EH (cell line): ENCODE data around the gene ADGRF1.
A peak's percentile ranks its signal among the peaks of the same experiment; 100 is the strongest.
"Not testable (repeated sequence)": the region's sequence is repeated elsewhere in the genome, so short reads cannot be mapped to it uniquely, and the experiment has no call there.

Source experiments
- DNase-seq: peaks from one replicate; pipeline ENCODE4 v3.0.0-alpha.2; 2015; ENCODE audit warnings: low read depth

ADGRF1 gene

GRCh38 chr6:47042275-47042791, at the start of gene ADGRF1:
TSS of gene ADGRF1 (minus strand) at chr6:47042332. CDS start at chr6:47029061, 13,271 bp downstream.
- DNase-seq: no peak

GRCh38 chr6:47090881-47091280, 48.7 kb upstream of the ADGRF1 start:
- DNase-seq: no peak

DNA sequence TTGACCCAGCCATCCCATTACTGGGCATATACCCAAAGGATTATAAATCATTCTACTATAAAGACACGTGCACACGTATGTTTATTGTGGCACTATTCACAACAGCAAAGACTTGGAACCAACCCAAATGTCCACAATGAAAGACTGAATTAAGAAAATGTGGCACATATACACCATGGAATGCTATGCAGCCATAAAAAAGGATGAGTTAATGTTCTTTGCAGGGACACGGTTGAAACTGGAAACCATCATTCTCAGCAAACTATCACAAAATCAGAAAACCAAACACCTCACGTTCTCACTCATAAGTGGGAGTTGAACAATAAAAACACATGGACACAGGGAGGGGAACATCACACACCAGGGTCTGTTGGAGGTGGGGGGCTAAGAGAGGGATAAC, 47.3 kb upstream of the ADGRF1 start:
- DNase-seq: not testable (repeated sequence)

DNA sequence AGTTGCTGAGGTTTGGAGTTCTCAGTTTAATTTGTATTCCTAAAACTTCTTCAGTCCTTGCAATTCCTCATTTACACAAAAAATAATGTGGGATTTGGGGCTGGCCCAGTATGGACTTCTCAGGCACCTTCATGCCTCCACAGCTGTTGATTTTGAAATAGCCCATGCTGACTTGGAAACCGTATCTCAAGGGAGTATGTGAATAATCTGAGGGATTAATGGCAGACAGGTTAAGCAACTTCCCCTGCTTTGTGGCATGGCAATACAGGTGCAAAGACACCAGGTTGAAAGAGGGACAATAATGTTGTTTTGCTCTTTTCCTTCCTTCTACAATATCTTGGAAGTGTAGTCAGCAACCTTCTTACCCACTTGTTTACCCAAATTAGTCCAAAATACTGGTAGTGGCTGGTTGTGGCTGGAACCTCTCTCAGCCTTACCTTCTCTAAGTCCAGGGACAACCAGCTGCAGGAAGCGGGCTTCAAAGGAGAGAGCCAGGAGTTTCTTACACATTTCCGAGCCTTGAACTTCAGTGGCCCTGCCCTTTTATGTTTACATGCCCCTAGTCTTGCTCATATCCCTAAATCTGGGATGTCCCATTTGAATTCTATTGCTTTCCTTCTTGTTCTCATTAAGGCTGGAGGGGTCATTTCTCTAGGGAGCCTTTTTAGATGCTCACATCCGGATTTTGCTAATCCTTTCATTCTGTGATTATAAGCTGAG, 44.1 kb upstream of the ADGRF1 start:
- DNase-seq: no peak

DNA sequence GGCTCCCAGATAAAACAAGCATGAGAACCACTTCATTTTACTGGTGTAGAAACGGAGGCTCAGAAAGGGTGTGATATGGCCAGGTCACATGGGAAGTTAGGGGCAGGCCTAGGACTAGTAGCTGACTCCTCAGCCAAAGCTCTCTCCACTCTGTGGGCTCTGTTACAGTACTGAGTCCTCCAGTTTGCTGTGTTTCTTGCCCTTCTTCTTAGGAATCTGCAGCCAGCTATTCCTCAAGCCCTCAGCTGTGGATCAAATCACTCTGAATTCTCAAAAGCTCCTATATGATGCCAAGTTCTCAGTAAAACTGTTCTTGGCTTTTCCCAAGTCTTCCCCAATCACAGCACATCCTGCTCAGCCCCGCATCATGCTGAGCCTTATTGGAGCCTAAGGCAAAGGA, 42.5 kb upstream of the ADGRF1 start:
- no peak for DNase-seq

DNA sequence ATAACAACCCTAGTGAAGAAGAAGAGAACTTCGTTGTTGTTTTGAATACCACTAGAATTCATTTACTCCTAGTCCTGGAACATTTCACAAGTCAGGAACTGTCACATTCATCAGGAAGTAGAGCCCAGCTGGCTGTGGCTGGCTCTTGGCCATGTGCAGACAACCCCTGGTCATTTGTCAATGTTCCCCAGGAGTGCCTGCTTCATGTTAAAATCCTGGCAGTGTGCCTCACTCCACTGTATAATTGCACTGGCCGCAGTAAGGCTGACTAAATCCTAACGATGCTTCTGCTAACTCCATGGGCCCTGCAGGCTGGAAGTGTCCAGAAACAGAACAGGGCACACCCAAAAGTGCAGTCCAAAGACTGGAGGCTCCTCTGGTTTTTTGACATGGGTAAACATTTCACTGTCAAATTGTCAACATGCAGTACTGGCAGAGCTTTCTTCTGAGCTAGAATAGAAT, 41.5 kb upstream of the ADGRF1 start:
- DNase-seq: peak; percentile 55

- DNase-seq: no peak
Measured at GRCh38 chr6:47080083-47080596, 38.0 kb upstream of the ADGRF1 start.

DNA sequence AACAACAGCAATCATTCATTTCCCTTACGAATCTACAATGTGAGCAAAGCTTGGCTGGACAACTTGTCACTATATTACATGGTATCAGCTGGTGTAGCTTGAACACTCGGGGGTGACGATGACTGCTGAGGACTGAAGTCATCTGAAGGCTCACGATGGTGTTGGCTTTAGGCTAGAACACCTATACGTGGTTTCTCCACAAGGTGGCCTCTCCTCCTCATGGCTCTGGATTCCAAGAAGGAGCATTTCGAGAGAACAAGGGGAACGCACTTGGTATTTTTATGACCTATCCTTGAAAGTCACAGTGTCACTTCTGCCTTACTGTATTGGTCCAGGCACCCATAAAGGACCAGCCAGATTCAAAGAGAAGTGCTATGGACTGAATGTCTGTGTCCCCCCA, 37.5 kb upstream of the ADGRF1 start:
- DNase-seq: no peak

DNA sequence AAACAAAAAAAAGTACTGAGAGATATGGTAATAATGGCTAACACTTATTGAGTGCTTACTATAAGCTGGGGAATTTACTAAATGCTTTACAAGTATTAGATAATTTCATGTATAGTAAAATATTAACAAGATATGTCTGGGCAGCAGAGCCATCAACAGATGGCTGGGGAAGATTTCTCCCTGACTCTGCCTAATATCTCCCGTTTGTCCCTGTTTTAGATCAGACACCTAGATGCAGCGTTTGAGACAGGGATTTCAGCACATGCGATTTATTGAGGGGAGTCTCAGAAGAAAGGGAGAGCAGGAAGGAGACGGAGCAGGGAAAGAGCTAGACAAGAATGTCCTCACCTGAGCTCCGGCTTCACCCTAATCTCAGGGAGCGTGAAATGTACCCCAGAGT, 36.9 kb upstream of the ADGRF1 start:
- DNase-seq: no peak

DNA sequence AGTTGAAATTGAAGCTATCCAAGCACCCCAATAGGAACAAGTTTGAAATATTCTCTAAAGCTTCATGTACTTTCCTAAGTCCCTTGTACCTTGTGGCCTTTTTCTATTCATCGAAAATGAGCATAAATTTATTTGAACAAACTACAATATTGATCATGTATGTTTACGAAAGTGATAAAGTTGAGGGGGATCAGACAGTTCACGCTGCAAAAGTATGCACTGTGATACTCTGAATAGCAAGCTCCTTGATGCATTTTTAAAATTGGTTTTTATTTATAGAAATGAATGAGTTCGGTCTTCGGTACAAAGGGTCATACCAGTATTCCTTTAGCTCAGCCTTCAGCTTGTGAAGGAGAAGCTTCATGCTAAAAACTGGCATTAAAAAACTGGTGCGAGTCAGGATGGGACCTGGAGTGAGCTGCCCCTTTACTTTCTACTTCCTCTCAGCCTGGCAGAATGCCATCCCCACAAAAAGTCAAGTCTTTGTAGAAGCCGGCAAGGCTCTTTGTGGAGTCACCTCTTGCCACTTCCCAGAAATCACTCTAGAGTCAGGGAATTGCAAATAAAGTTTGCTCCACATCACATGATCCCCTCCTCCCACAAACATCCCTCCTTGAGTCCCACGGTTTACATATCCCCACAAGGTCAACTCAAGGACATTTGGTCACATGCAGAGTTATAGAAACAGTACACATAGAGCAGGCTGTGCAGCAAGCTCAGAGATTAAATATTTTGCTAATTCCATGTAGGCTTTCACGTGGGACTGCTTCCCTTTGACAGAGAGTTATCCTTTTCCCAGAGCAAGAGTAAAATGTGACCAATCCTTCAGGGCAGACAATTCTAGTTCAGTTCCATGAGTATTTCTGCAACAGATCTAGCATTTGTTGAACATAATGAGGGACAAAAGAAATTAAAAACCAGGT, 34.6 kb upstream of the ADGRF1 start:
- no peak for DNase-seq

DNA sequence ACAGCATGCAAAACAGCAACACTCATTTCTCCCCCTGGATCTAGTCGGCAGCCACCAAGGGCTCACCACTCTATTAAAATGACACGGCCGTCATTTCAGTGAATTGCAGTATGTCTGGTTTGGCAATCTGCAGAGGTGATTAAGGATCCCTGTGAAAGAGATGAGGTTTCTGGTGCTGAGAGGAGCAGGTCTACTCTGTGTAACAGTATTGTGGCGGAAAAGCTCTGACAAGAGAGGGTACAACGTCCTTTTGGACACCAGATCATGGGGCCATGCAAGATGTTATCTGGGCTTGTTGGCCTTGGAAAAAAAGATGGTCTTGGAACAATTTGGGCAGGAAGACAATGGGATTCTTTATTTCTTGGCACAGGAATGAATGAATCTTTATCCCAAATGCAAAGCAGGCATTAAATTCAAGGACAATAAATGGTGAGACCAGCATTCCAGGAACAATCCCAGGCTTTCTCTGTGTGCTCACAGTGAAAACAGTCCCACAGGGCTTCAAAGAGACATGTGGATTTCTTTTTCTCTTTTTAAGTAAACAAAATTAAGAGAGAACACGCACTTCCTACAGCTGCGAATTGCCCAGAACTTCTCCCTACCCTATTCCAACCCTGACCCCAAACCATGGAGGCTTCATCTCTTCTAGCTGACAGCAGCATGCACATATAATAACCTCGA, 33.7 kb upstream of the ADGRF1 start:
- no peak for DNase-seq

GRCh38 chr6:47075168-47075567, 33.0 kb upstream of the ADGRF1 start:
- no peak for DNase-seq

DNA sequence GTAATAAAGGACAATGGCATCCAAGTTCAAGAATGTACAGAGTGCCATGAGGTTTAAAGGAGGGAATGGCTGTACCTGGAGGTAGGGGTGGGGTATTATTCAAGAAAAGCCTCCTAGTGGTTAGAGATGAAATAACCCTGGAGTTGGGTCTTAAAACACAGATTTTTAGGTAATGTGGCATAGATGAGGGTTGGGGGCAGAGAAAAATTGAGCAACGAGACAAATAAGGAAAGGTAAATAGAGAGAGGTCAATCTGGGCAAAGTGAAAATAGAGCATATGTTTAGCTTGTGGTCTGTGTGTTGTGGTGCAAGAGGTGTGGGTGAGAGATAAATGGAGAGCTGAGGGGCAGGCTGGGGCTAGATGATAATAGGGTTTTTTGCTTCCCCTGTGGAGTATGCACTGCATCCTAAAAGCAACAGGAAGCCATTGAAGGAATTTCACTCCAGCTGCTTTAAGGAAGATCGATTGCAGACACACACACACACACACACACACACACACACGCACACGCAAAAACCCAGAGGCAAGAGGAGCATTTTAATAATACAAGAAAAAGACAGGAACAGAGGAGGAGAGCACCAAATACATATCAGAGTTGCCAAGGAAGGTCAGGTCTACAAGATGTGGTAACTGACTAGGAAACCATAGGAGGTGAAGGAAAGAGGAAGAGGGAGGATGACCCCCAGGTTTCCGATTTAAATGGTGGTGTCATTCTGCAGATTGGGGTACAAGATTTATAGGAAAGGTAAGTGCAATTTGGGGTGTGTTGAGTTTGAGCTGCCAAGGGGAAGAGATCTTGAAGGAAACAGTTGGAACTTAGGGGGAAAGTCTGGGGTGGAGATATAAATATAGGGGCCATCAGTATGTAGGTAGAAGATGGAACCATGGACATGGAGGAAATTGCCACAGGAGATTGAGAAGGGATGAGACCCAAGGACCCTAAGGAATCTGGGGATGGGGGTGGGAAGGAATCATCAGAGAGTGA, 31.3 kb upstream of the ADGRF1 start:
- DNase-seq: no peak

GRCh38 chr6:47072667-47073066, 30.5 kb upstream of the ADGRF1 start:
- DNase-seq: no peak

GRCh38 chr6:47071681-47072080, 29.5 kb upstream of the ADGRF1 start:
- no peak for DNase-seq

GRCh38 chr6:47070461-47070860, 28.3 kb upstream of the ADGRF1 start:
- DNase-seq: no peak

DNA sequence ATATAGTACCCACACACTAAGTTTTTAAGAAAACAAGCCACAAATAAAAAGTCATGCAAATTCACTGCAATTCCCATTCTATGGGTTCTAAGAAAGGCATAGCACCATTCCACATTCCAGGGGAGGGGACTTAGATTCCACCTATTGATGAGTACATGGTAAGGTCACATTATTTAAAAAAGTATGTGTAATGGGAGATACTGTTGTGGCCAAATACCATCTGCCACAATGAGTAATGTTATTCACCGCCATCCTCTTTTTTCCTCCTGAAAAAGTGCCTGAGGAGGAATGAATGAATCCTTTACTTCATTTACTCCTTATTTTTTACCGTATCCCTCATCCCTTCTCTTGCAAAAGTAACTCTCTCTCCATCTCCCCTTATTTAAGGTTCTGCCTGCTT, 27.0 kb upstream of the ADGRF1 start:
- DNase-seq: no peak

GRCh38 chr6:47066418-47066817, 24.3 kb upstream of the ADGRF1 start:
- no peak for DNase-seq

- no peak for DNase-seq
Measured at GRCh38 chr6:47064274-47064673, 22.1 kb upstream of the ADGRF1 start.

- DNase-seq: no peak
Measured at GRCh38 chr6:47062346-47062745, 20.2 kb upstream of the ADGRF1 start.
